T-helper 2 cell (primary cell): ENCODE measurements around the gene SLAMF9.
"Not testable (repeated sequence)": the region's sequence is repeated elsewhere in the genome, so short reads cannot be mapped to it uniquely, and the experiment has no call there.

ENCODE experiments used
- DNase-seq, 5 experiments: peaks; one replicate each; pipeline versions ENCODE4 v3.0.0 to v3.0.0-alpha.2; 2012 to 2022

The SLAMF9 gene

DNA sequence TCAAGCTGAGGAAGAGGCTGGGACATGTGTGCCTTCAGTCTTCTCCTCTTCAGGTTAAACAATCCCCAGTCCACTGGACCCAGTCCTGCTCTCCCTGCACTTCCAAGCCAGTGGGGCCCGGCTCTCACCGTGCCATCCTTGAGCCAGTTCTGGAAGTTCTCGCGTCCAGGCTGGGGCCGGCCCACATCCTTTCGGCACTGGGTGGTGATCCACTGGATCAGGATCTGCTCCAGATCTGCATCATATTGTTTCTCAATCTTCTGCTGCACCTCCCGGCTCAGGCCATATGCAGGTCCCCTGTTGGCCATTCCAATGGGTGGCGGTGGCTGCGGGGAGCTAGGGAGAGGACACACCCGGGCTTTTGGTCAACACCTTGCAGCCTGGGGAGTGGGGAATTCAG is 33.8 kb downstream of the SLAMF9 start:
- DNase-seq = no peak

DNA sequence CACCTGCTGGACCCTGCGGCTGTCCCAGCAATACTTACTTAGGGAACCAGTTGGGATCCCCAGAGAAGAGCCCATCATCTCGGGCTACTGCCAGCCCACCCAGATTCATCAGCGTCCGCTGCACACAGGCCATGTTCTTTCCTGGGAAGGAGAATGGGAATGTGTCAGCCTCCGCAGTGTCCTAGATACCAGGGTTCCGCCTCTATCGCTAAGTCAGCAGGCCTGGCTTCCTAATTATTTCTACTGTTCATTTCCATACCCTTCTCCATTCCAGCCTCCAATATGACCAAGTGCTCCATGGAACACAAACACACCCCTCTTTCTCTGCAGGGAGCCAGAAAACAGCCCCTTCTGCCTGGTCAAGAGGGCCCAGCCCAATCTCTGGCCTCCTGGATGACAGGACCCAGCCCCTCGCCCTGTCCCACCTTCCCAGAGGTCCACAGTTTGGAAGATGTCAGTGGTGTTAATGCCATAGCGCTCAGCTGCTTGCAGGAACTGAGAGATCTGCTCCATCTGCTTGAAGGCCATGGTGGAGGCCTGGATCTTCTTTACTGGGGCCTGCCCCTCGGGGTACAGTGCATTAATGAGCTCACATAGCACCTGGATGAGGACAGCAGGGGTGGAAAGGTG is 34.7 kb downstream of the SLAMF9 start:
- no peak for DNase-seq

GRCh38 chr1:159918352-159919200 is 35.5 kb downstream of the SLAMF9 start:
- no peak for DNase-seq

GRCh38 chr1:159917533-159918351 is 36.3 kb downstream of the SLAMF9 start:
- DNase-seq = no peak

GRCh38 chr1:159916242-159917051 is 37.6 kb downstream of the SLAMF9 start:
- DNase-seq = no peak

- DNase-seq = no peak
Measured at GRCh38 chr1:159915571-159916241, 38.3 kb downstream of the SLAMF9 start.

DNA sequence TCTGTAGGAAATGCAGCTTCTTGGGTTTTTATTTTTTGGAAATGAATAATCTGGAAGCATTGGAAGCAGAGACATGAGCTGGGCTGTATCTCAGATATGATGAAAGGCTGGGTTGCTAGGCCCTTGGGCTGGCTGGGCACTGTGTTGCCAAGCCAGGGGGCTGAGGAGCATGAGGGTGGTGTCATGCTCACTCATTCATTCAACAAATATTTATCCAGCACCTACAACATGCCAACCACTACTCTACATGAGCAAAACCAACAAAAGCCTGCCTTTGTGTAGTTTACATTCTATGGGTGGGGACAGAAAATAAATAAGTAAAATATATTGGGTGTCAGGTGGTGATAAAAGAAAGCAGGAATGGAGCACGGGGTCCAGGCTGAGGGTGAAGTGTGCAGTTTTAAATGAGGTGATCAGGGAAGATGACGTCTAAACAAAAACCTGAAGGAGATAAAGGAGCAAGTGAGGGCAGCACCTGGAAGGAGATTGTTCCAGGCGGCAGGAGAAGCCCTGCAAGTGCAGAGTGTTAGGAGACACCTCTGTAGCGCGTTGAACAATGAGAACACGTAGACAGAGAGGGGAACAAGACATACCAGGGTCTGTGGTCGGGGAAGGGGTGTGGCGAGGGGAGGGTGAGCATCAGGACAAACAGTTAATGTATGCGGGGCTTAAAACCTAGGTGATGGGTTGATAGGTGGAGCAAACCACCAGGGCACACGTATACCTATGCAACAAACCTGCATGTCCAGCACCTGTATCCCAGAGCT is 39.6 kb downstream of the SLAMF9 start:
- no peak for DNase-seq

DNA sequence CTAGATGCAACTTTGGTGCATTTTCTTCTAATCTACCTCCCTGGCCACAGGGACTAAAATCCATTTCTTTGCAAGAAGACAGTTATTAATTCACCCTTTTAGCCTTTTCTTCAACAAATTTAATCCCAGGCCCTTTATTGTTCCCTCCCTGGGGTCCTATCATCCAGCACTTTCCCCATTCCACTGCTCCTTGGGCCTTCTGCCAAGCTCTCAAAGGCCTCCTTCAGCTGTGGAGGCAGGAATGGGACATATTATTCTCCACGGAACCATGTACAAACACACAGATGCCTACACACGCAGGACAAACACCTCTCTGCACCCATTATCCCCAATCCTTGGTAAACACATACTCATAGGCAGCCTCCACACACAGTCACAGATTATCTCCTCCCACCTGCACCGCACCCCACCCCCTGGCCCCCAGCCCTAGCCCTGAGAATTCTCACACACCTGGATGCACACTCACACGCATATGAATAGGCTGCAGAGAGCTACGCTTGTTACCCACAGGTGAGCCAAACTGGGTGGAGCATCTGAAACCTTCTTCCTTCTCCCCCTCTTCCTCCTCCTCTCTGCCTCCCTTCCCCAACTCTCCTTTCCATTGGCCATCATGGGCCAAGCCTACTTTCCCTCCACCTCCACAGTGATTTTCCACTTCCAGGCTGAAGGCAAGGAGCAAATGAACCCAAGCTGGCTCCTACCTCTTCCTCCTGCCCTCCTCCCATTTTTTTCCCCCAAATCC is 40.4 kb downstream of the SLAMF9 start:
- DNase-seq = no peak

DNA sequence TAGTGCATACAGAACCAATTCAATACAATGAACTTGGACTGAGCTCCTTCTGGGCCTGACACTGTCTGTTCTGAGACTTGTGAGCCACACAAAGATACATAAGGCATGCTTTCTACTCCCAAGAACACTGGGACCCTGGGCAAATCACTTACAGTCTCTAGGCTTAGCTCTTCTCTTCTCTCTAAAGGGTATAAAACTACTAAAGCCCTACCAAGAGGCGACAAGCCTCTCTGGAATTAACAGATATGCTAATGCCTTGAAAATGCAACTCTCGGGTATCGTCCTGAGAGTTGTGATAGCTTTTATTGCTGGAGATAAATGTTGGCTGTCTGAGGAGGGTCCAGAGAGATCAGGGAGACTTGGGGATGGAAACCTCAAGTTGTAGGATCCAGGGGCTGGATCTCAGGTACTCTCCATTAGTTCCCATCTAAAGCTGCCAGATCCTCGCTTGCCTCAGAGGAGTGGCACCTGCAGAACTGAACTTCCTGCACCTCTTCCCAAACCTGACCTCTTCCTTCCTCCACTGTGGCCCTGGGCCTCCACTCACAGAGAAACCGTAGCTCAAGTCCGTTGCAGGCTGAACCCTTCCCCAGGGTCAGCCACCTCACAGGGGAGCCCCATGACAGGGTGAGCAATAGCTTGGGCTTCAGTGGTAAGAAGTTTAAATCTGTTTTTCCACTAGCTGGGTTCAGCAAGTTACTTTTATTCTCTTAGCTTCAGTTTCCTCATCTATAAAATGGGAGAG is 42.5 kb downstream of the SLAMF9 start:
- DNase-seq = no peak

- DNase-seq = no peak
Measured at GRCh38 chr1:159908031-159908940, 45.8 kb downstream of the SLAMF9 start.

- no peak for DNase-seq
Measured at GRCh38 chr1:159906960-159907359, 47.1 kb downstream of the SLAMF9 start.

GRCh38 chr1:159904036-159904435 is 50.0 kb downstream of the SLAMF9 start:
- DNase-seq = not testable (repeated sequence)

DNA sequence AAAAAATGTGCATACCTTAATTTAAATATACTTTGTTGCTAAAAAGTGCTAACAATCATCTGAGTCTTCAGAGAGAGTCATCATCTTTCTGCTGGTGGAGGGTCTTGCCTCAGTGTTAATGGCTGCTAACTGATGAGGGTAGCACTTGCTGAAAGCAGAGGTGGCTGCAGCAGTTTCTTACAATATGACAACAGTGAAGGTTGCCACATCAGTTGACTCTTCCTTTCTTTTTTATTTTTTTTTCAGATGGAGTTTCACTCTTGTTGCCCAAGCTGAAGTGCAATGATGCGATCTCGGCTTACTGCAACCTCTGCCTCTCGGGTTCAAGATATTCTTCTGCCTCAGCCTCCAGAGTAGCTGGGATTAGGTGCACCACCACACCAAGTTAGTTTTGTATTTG is 51.5 kb downstream of the SLAMF9 start:
- no peak for DNase-seq
